Cardiac fibroblast (primary cell): ENCODE results near the gene BCAN.
A peak's percentile ranks its signal among the peaks of the same experiment; 100 is the strongest.

Source experiments
- DNase-seq, 2 donors: peaks; one replicate each; pipeline versions ENCODE4 v3.0.0 to v3.0.0-alpha.2; 2010; ENCODE audit warnings: low read depth in 2 of 2
- H3K4me3 ChIP-seq, 2 donors: replicated peaks in 1 of 2; 1 replicate in 1 of 2; 2 replicates in 1 of 2; pipeline ENCODE4 v1.5.1; 2011; ENCODE audit warnings: low read depth in 2 of 2, low read length in 2 of 2, mild to moderate bottlenecking in 2 of 2, moderate library complexity in 1 of 2
- TF ChIP-seq, protein P1 (sequence below): IDR thresholded peaks from one replicate; pipeline ENCODE4 v1.5.1; 2011; ENCODE audit warnings: low read depth, mild to moderate bottlenecking, low read length, inconsistent platforms

The BCAN gene

DNA sequence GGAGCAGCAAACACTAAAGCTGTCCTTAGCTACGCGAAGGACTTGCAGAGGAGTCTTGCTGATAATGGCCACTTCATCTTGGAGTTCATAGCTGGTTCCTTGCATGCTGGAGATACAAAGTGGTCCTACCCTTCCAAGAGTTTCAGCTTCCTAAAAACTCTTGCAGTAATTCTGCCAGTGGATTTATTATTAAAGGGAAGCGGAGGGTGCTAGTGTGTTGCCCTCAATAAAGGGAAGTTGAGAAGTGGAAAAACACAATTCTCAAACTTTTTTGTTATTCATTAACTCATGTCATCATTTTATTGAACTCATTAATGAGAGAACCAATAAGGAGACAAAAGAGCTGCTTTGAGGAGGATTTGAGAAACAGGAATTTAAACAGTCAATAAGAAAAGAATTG is 29.3 kb upstream of the BCAN start:
- TF ChIP-seq, protein P1, sequence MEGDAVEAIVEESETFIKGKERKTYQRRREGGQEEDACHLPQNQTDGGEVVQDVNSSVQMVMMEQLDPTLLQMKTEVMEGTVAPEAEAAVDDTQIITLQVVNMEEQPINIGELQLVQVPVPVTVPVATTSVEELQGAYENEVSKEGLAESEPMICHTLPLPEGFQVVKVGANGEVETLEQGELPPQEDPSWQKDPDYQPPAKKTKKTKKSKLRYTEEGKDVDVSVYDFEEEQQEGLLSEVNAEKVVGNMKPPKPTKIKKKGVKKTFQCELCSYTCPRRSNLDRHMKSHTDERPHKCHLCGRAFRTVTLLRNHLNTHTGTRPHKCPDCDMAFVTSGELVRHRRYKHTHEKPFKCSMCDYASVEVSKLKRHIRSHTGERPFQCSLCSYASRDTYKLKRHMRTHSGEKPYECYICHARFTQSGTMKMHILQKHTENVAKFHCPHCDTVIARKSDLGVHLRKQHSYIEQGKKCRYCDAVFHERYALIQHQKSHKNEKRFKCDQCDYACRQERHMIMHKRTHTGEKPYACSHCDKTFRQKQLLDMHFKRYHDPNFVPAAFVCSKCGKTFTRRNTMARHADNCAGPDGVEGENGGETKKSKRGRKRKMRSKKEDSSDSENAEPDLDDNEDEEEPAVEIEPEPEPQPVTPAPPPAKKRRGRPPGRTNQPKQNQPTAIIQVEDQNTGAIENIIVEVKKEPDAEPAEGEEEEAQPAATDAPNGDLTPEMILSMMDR, result no peak

GRCh38 chr1:156615946-156616345 is 26.0 kb upstream of the BCAN start:
- TF ChIP-seq, protein P1, result no peak
- no peak for DNase-seq
- H3K4me3 ChIP-seq, result no peak overlapping the region

More for the DNA sequence above, 29.3 kb upstream of the BCAN start:
- no peak overlapping the region for H3K4me3 ChIP-seq
- DNase-seq, result no peak

DNA sequence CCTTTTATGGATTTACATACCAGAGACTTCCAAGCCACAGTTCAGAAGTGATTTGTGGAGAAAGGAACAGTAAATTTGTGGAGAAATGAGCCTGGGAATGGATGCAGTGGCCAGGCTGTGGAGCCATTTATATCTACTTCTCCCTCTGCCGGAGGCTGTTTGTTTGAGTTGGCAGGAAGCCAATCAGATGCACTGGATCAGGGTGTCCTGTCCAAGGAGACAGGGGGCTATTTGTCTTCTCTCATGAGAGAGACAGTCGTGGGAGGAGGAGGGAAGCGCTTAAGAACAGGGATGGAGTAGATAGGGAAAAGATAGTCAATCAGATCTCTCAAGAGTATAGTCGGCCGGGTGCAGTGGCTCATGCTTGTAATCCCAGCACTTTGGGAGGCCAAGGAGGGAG is 25.5 kb upstream of the BCAN start:
- peak; percentile 60 to 66 for DNase-seq
- no peak overlapping the region for H3K4me3 ChIP-seq
- TF ChIP-seq, protein P1, result no peak

DNA sequence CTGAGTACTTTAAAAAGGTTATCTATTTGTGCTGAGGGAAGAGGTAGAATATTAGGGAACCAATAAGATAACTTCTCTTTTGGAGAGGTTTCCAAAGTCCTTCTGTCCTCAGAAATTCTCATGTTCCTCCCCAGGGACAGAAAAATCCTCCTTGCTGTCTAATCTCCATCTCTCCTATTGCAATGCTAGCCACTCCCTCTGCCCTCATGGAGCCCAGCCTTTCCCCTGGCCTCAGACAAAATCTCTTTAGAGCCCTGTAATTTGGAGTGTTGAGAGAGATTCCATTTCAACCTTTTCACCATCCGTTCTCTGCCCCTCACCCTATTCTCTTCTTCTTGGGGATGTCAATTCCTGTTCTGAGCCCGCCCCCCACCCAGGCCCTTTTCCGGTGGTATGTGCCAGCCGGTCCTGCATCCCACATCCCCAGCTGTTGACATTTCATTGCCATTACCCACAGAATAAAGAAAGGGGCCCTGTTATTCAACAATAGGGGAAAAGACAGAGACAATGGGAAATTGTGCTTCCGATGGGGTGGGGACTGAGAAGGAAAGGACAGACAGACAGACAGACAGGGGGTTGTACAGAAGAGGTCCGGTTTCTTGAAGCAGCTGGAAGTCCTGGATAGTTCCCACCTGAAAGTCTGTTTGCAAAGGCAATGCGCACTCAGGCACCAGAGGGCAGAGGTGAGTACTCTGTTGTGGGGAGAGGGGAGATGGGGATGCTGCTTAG is 22.9 kb upstream of the BCAN start, which contains the start of gene HAPLN2:
Gene HAPLN2 (plus strand): TSS at position 563 of the 729 bp plus-strand sequence. CDS start 4,076 bp downstream, outside the sequence.
- DNase-seq, result no peak

GRCh38 chr1:156619582-156619955 is 22.3 kb upstream of the BCAN start:
- H3K4me3 ChIP-seq, result no peak overlapping the region
- TF ChIP-seq, protein P1, result no peak
- DNase-seq, result no peak

More for the DNA sequence above, 22.9 kb upstream of the BCAN start, which contains the start of gene HAPLN2:
- TF ChIP-seq, protein P1, result peak; percentile 49
- no peak within 1 kb of the TSS for H3K4me3 ChIP-seq

DNA sequence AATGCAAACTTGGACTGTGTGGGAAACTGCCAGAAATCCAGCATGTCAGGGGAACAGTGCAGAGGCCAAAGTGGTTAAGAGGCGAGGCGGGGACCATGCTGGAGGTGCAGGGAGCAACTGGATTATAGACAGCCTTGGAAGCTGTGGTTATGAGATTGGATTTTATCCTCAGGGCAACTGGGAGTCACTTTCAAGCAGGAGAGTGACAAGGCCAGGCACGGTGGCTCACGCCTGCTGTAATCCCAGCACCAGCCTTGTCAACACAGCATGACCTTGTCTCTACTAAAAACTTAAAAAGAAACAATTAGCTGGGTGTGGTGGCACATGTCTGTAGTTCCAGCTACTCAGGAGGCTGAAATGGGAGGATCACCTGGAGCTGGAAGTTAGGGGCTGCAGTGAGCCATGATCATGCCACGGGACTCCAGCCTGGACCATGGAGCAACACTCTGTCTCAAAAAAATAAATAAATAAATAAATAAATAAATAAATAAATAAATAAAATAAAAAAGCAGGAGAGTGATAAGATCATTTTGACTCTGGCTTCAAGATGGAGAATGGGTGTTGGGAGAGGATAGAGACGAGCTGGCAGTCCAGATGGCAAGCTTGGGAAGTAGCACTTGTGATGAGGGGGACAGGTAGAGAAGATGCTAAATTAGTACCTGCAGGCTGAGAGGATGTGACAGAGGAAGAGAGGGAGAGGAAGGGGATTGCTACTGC is 19.2 kb upstream of the BCAN start:
- TF ChIP-seq, protein P1, result no peak
- no peak overlapping the region for H3K4me3 ChIP-seq
- no peak for DNase-seq
